H1 (cell line): ENCODE data around the gene DDI1. TPM values are rescaled to one million over a fixed set of nuclear protein-coding genes. Genes with fewer than 3 reads are reported as not detected.

Source experiments
- ASH2L ChIP-seq: fragments of 200-600, 300-600 bp; sonication (generic); IDR thresholded peaks from one replicate; pipeline ENCODE4 v1.7.1; 2017; ENCODE audit warnings: low read length
- CHD2 ChIP-seq: IDR thresholded peaks from 2 replicates; pipeline ENCODE4 v1.6.1; 2012; ENCODE audit warnings: low read length, improper control_type of control experiment
- E2F6 ChIP-seq: IDR thresholded peaks from 2 replicates; pipeline ENCODE4 v1.6.1; 2012; ENCODE audit warnings: inconsistent platforms
- POU5F1 ChIP-seq: IDR thresholded peaks from 2 replicates; pipeline ENCODE4 v1.6.1; 2011; ENCODE audit warnings: low read depth, mild to moderate bottlenecking, low read length, moderate library complexity
- RAD21 ChIP-seq, 2 experiments: IDR thresholded peaks in 1 of 2; conservative IDR thresholded peaks in 1 of 2; 2 replicates each; pipeline ENCODE4 v1.6.1; 2011; ENCODE audit warnings: low read depth in 2 of 2, low read length in 2 of 2, improper control_type of control experiment in 1 of 2, inconsistent platforms in 1 of 2, mild to moderate bottlenecking in 1 of 2, moderate library complexity in 1 of 2
- polyA plus RNA-seq, 7 experiments: library from polyadenylated mRNA; depleted of rRNA in 3 of 7; stranded (reverse) in 5 of 7; unstranded in 2 of 7; fragments of >200 nt in 5 of 7; fragments of 200-250 nt in 2 of 7; gene quantifications; 1 replicate in 5 of 7; 2 replicates in 1 of 7; 4 replicates in 1 of 7; pipeline versions ENCODE4 v1.2.1 to v1.2.3, GENCODE V29; 2011 to 2013; ENCODE audit warnings: missing spikeins in 2 of 7, mixed read lengths in 2 of 7
- total RNA-seq: library from RNA; stranded (reverse); fragmentation: NEBNext Ultra II Directional; extraction: Animal tissue kit (Norgen Biotek cat#: 25700); gene quantifications from 2 replicates; pipeline ENCODE4 v1.2.1, GENCODE V29; 2021

DDI1 gene
- total and polyA plus RNA-seq, 2 of the 8 experiments (the other 6 are each of a cell fraction or from before 2014, with no cell fraction given): not detected

DNA sequence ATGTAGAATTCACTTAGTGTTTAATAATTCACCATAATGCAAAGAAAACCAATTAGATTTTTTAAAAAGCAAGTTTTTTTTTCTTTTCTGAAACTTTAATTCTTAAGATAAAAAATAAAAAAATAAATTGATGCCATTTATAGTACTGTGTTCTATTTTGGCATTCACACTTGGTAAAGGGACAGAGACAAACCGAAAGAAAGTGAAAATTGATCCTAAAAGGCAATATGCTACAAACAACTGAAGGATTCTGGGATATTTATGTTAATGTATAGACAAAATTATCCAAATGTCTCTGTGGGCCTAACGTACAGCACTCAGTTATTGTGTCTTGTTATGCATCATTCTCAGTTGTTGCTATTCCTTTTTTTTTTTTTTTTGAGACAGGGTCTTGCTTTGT lies 41.9 kb upstream of the DDI1 start (continued):
- TF ChIP-seq ASH2L (no peak), E2F6 (no peak), CHD2 (no peak), POU5F1 (no peak), RAD21 (IDR thresholded peaks at IDR 0.05 in 1 of 2, conservative IDR thresholded peaks at IDR 0.05 in 1 of 2; ENCODE audit: low read depth in 2 of 2, low read length in 2 of 2) (no peak)
